A172 (cell line): ENCODE measurements around the gene MTERF1. TPM values are rescaled to one million over a fixed set of nuclear protein-coding genes. Genes with fewer than 3 reads are reported as not detected.

Experiments
- DNase-seq: peaks from one replicate; pipeline ENCODE4 v3.0.0-alpha.2; 2015; ENCODE audit warnings: low spot score
- total RNA-seq: library from RNA; depleted of rRNA; stranded (reverse); fragments of >200 nt; shearing (Covaris generic); gene quantifications from 2 replicates; pipeline ENCODE4 v1.2.3, GENCODE V29; 2014; rRNA removed

Gene MTERF1
- total RNA-seq, 1 experiment from 2014 or later: 9.8 TPM

GRCh38 chr7:91835091-91835825, 45.2 kb downstream of the MTERF1 start:
- no peak for DNase-seq

GRCh38 chr7:91832493-91833045, 47.9 kb downstream of the MTERF1 start:
- DNase-seq: no peak

- no peak for DNase-seq
Observed at GRCh38 chr7:91827169-91827568, 53.3 kb downstream of the MTERF1 start.

GRCh38 chr7:91826377-91826776, 54.1 kb downstream of the MTERF1 start:
- DNase-seq: peak; percentile 33

- no peak for DNase-seq
Observed at GRCh38 chr7:91824201-91824600, 56.3 kb downstream of the MTERF1 start.

Other genes starting within 250 kb of the MTERF1 start
- gene AKAP9, start 60.2 kb upstream of the MTERF1 start, total RNA-seq: 24.3 and 30.9 TPM in 2 replicates